RWPE1 (cell line): ENCODE data around the gene PNN.
"Not testable (repeated sequence)": the region's sequence is repeated elsewhere in the genome, so short reads cannot be mapped to it uniquely, and the experiment has no call there.

Experiments used
- CTCF ChIA-PET: fragments of 350-600 bp; sonication (Branson Sonifier 250); formaldehyde crosslinking; extraction: SDS; loops from one replicate; lab custom pipeline; 2021; lab: Yijun Ruan, JAX
- POLR2A ChIA-PET: fragments of 400-600 bp; formaldehyde crosslinking; extraction: SDS; loops from one replicate; lab custom pipeline; 2020; ENCODE audit warnings: antibody characterized with exemption; ENCODE audit not compliant: low non-redundant PET; lab: Yijun Ruan, JAX
- DNase-seq: peaks from one replicate; pipeline ENCODE4 v3.0.0; 2012; ENCODE audit warnings: low spot score
- H3K27ac ChIP-seq: fragments of 450-650 bp; 2 replicates; pipeline ENCODE4 v1.5.1; 2017
- CTCF ChIP-seq: fragments of 450-650 bp; conservative IDR thresholded peaks from 2 replicates; pipeline ENCODE4 v1.5.1; 2017; ENCODE audit warnings: low read depth, mild to moderate bottlenecking

The PNN gene

GRCh38 chr14:39229601-39230110 is 54.6 kb downstream of the PNN start:
- ChIA-PET CTCF (no interaction called here), POLR2A (no interaction called here)
- no peak overlapping the region for H3K27ac ChIP-seq
- no peak for TF ChIP-seq CTCF
- DNase-seq, result no peak

- no peak for DNase-seq
- ChIA-PET POLR2A (interaction anchor here (1.7 kb wide), 1 partner anchor 36 kb away, joined by 3 read pairs; no protein-coding TSS in a partner anchor), CTCF (no interaction called here)
- TF ChIP-seq CTCF, result no peak
- H3K27ac ChIP-seq, result no peak overlapping the region
Measured at GRCh38 chr14:39230416-39231035, 55.5 kb downstream of the PNN start.

GRCh38 chr14:39231751-39232553 is 56.9 kb downstream of the PNN start:
- H3K27ac ChIP-seq, DNase-seq: not testable (repeated sequence)
- POLR2A ChIA-PET, result interaction anchor here (1.7 kb wide), 1 partner anchor 35 kb away, joined by 3 read pairs; no protein-coding TSS in a partner anchor
- CTCF ChIA-PET, result interaction anchor here (0.6 to 1.0 kb wide), 5 partner anchors 10 to 598 kb away, joined by 3 to 4 read pairs (median 3); no protein-coding TSS in a partner anchor
